ENCODE data around the gene ADGRV1. TPM values are rescaled to one million over a fixed set of nuclear protein-coding genes. Genes with fewer than 3 reads are reported as not detected.
"Not testable (repeated sequence)": the region's sequence is repeated elsewhere in the genome, so short reads cannot be mapped to it uniquely, and the experiment has no call there.

The ADGRV1 gene
- total RNA-seq, 1 donor: 0.94 TPM

- Histone ChIP-seq H3K9me3 (ENCODE audit: low read depth, low read length) (no peaks in the 10 kb centered on the region), H3K27me3 (ENCODE audit: insufficient read depth, low read length) (no peaks in the 10 kb centered on the region), H3K4me1 (ENCODE audit: insufficient read depth, low read length) (peaks cover 3% of the 10 kb centered on the region), H3K4me3 (ENCODE audit: low read length) (no peak overlapping the region)
Measured at GRCh38 chr5:90685425-90686022, 126.9 kb downstream of the ADGRV1 start.

GRCh38 chr5:90686363-90686762 lies 127.8 kb downstream of the ADGRV1 start:
- not testable (repeated sequence) for H3K27me3 ChIP-seq (ENCODE audit: insufficient read depth, low read length); H3K4me3 ChIP-seq (ENCODE audit: low read length); H3K4me1 ChIP-seq (ENCODE audit: insufficient read depth, low read length); H3K9me3 ChIP-seq (ENCODE audit: low read depth, low read length)

- H3K27me3 ChIP-seq (ENCODE audit: insufficient read depth, low read length); H3K4me3 ChIP-seq (ENCODE audit: low read length); H3K9me3 ChIP-seq (ENCODE audit: low read depth, low read length); H3K4me1 ChIP-seq (ENCODE audit: insufficient read depth, low read length): not testable (repeated sequence)
Measured at GRCh38 chr5:90687458-90687857, 128.9 kb downstream of the ADGRV1 start.

- no peak overlapping the region for H3K4me3 ChIP-seq (ENCODE audit: low read length)
- peaks cover 8% of the 10 kb centered on the region for H3K4me1 ChIP-seq (ENCODE audit: insufficient read depth, low read length)
- H3K27me3 ChIP-seq (ENCODE audit: insufficient read depth, low read length): no peaks in the 10 kb centered on the region
Measured at GRCh38 chr5:90689064-90689463, 130.5 kb downstream of the ADGRV1 start.

GRCh38 chr5:90690307-90690706 lies 131.7 kb downstream of the ADGRV1 start:
- no peak overlapping the region for H3K4me3 ChIP-seq (ENCODE audit: low read length)
- H3K27me3 ChIP-seq (ENCODE audit: insufficient read depth, low read length): no peaks in the 10 kb centered on the region
- peaks cover 8% of the 10 kb centered on the region for H3K4me1 ChIP-seq (ENCODE audit: insufficient read depth, low read length)
- no peaks in the 10 kb centered on the region for H3K9me3 ChIP-seq (ENCODE audit: low read depth, low read length)

More at GRCh38 chr5:90689064-90689463, 130.5 kb downstream of the ADGRV1 start:
- H3K9me3 ChIP-seq (ENCODE audit: low read depth, low read length): no peaks in the 10 kb centered on the region

GRCh38 chr5:90691533-90691932 lies 132.9 kb downstream of the ADGRV1 start:
- Histone ChIP-seq H3K27me3 (ENCODE audit: insufficient read depth, low read length) (no peaks in the 10 kb centered on the region), H3K4me1 (ENCODE audit: insufficient read depth, low read length) (peaks cover 10% of the 10 kb centered on the region), H3K4me3 (ENCODE audit: low read length) (no peak overlapping the region), H3K9me3 (ENCODE audit: low read depth, low read length) (no peaks in the 10 kb centered on the region)

- H3K4me1 ChIP-seq (ENCODE audit: insufficient read depth, low read length): peaks cover 6% of the 10 kb centered on the region
- H3K27me3 ChIP-seq (ENCODE audit: insufficient read depth, low read length): no peaks in the 10 kb centered on the region
- no peaks in the 10 kb centered on the region for H3K9me3 ChIP-seq (ENCODE audit: low read depth, low read length)
- H3K4me3 ChIP-seq (ENCODE audit: low read length): no peak overlapping the region
Measured at GRCh38 chr5:90696153-90696552, 137.6 kb downstream of the ADGRV1 start.

- Histone ChIP-seq H3K4me1 (ENCODE audit: insufficient read depth, low read length) (peaks cover 6% of the 10 kb centered on the region), H3K4me3 (ENCODE audit: low read length) (no peak overlapping the region), H3K27me3 (ENCODE audit: insufficient read depth, low read length) (no peaks in the 10 kb centered on the region), H3K9me3 (ENCODE audit: low read depth, low read length) (no peaks in the 10 kb centered on the region)
Measured at GRCh38 chr5:90700299-90700698, 141.7 kb downstream of the ADGRV1 start.

GRCh38 chr5:90703932-90704331 lies 145.3 kb downstream of the ADGRV1 start:
- Histone ChIP-seq H3K27me3 (ENCODE audit: insufficient read depth, low read length) (no peaks in the 10 kb centered on the region), H3K4me3 (ENCODE audit: low read length) (no peak overlapping the region), H3K9me3 (ENCODE audit: low read depth, low read length) (no peaks in the 10 kb centered on the region), H3K4me1 (ENCODE audit: insufficient read depth, low read length) (no peaks in the 10 kb centered on the region)

- no peaks in the 10 kb centered on the region for H3K4me1 ChIP-seq (ENCODE audit: insufficient read depth, low read length)
Measured at GRCh38 chr5:90707698-90708097, 149.1 kb downstream of the ADGRV1 start.

GRCh38 chr5:90709323-90710155 lies 150.9 kb downstream of the ADGRV1 start:
- H3K9me3 ChIP-seq (ENCODE audit: low read depth, low read length): no peaks in the 10 kb centered on the region
- H3K4me3 ChIP-seq (ENCODE audit: low read length): no peak overlapping the region
- no peaks in the 10 kb centered on the region for H3K4me1 ChIP-seq (ENCODE audit: insufficient read depth, low read length)
- no peaks in the 10 kb centered on the region for H3K27me3 ChIP-seq (ENCODE audit: insufficient read depth, low read length)

More at GRCh38 chr5:90707698-90708097, 149.1 kb downstream of the ADGRV1 start:
- no peaks in the 10 kb centered on the region for H3K9me3 ChIP-seq (ENCODE audit: low read depth, low read length)
- no peaks in the 10 kb centered on the region for H3K27me3 ChIP-seq (ENCODE audit: insufficient read depth, low read length)
- no peak overlapping the region for H3K4me3 ChIP-seq (ENCODE audit: low read length)

- H3K27me3 ChIP-seq (ENCODE audit: insufficient read depth, low read length): no peaks in the 10 kb centered on the region
- no peaks in the 10 kb centered on the region for H3K4me1 ChIP-seq (ENCODE audit: insufficient read depth, low read length)
- no peak overlapping the region for H3K4me3 ChIP-seq (ENCODE audit: low read length)
- no peaks in the 10 kb centered on the region for H3K9me3 ChIP-seq (ENCODE audit: low read depth, low read length)
Measured at GRCh38 chr5:90718387-90718786, 159.8 kb downstream of the ADGRV1 start.

- Histone ChIP-seq H3K9me3 (ENCODE audit: low read depth, low read length) (peaks cover 36% of the 10 kb centered on the region), H3K4me1 (ENCODE audit: insufficient read depth, low read length) (no peaks in the 10 kb centered on the region), H3K4me3 (ENCODE audit: low read length) (no peak overlapping the region), H3K27me3 (ENCODE audit: insufficient read depth, low read length) (no peaks in the 10 kb centered on the region)
Measured at GRCh38 chr5:90739567-90739966, 181.0 kb downstream of the ADGRV1 start.

- Histone ChIP-seq H3K4me3 (ENCODE audit: low read length) (no peak overlapping the region), H3K27me3 (ENCODE audit: insufficient read depth, low read length) (no peaks in the 10 kb centered on the region), H3K4me1 (ENCODE audit: insufficient read depth, low read length) (no peaks in the 10 kb centered on the region), H3K9me3 (ENCODE audit: low read depth, low read length) (peaks cover 36% of the 10 kb centered on the region)
Measured at GRCh38 chr5:90740244-90740799, 181.7 kb downstream of the ADGRV1 start.

GRCh38 chr5:90741022-90741564 lies 182.5 kb downstream of the ADGRV1 start:
- no peak overlapping the region for H3K4me3 ChIP-seq (ENCODE audit: low read length)
- H3K4me1 ChIP-seq (ENCODE audit: insufficient read depth, low read length): no peaks in the 10 kb centered on the region
- H3K9me3 ChIP-seq (ENCODE audit: low read depth, low read length): peaks cover 33% of the 10 kb centered on the region
- no peaks in the 10 kb centered on the region for H3K27me3 ChIP-seq (ENCODE audit: insufficient read depth, low read length)

Data from mononuclear cell (primary cell).